ENCODE results near the gene NFATC4. TPM values are rescaled to one million over a fixed set of nuclear protein-coding genes. Genes with fewer than 3 reads are reported as not detected.
A peak's percentile ranks its signal among the peaks of the same experiment; 100 is the strongest.
"Not testable (repeated sequence)": the region's sequence is repeated elsewhere in the genome, so short reads cannot be mapped to it uniquely, and the experiment has no call there.

Gene NFATC4
- total and polyA plus RNA-seq, 11 donors = 6.5 to 23.0 (median 12.5) TPM

DNA sequence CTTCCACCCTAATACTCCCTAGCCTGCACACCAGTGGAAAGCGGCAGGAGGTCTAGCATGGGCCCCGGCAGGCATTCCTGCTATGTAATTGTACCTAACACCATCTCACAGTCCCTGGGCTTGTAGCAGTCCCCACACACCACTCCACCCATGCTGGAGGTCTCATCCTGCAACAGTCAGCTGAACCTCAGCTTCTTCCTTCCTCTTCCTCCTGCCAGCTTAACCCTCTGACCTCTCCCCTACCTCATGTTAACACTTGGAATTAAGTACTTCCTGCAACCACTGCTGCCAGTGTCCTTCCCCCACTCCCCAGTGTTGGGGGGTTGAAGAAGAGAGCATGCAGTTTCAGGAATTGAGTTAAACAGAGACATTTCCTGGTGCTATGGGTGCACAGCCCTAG lies 40.7 kb upstream of the NFATC4 start:
- ATAC-seq (peak in 2 of 4 donors; percentile 14 to 16), DNase-seq (no peak)
- WGBS, 4 donors = 57 to 96% (median 95%) methylated on average over 2 of the region's 2 CpGs
- intact Hi-C loops (cut with DNase I) = no loop called here
- Histone ChIP-seq H3K27me3 (peaks cover 0 to 2% (median 0%) of the 10 kb centered on the region in 9 donors), H3K4me3 (no peak overlapping the region), H3K27ac (peak overlapping the region in 2 of 12 donors; percentile 1 to 78), H3K4me1 (peaks cover under 1 to 57% (median 7%) of the 10 kb centered on the region in 12 donors), H3K9me3 (no peaks in the 10 kb centered on the region), H3K36me3 (peaks cover 0 to 46% (median 17%) of the 10 kb centered on the region in 9 donors)
- TF ChIP-seq, protein P1, sequence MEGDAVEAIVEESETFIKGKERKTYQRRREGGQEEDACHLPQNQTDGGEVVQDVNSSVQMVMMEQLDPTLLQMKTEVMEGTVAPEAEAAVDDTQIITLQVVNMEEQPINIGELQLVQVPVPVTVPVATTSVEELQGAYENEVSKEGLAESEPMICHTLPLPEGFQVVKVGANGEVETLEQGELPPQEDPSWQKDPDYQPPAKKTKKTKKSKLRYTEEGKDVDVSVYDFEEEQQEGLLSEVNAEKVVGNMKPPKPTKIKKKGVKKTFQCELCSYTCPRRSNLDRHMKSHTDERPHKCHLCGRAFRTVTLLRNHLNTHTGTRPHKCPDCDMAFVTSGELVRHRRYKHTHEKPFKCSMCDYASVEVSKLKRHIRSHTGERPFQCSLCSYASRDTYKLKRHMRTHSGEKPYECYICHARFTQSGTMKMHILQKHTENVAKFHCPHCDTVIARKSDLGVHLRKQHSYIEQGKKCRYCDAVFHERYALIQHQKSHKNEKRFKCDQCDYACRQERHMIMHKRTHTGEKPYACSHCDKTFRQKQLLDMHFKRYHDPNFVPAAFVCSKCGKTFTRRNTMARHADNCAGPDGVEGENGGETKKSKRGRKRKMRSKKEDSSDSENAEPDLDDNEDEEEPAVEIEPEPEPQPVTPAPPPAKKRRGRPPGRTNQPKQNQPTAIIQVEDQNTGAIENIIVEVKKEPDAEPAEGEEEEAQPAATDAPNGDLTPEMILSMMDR (IDR thresholded peaks at IDR 0.05) = no peak
- no peak for TF ChIP-seq POLR2A (IDR thresholded peaks at IDR 0.05)

DNA sequence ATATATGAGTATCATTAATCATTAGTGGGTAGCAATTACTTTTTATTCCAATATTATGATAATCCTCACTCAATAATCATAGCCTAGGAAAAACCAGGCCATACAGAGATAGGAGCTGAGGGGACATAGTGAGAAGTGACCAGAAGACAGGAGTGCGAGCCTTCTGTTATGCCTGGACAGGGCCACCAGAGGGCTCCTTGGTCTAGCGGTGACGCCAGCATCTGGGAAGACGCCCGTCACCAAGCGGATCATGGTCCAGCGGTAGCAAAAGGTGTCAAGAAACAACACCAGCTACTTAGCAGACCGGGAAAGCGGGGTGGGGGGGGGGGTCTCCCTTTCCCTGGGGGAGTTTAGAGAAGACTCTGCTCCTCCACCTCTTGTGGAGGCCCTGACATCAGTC lies 40.1 kb upstream of the NFATC4 start:
- 3 to 6% (median 4%) methylated on average over 8 to 9 of the region's 9 CpGs for WGBS, 4 donors

DNA sequence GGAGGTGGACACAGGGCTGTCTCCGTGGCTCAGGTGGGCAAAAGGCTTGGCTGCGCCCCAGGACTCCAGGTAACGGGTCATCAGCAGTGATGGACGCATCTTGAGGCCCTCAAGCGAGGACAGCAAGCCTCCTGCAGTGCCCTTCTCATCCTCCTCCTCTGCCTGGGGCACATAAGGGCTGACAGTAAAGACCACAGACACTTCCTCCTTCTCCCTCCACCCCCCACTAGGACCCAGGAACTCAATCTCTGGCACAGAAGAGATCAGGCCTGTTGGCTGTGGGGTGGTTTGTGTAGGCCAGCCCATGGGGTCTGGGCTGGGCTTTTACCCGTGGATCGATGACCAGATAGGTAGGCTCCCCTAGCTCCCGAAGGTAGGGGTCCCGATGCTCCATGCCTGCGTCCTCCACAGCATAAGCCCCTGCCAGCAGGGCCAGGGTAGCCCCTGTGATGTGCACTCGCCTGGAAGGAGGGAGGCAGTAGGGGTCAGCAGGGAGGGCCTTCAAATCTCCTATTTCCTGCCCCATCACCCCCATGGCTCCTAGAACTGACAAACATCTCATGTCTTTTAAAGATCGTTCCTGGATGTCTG lies 38.8 kb upstream of the NFATC4 start:
- no peak for ATAC-seq
- no peak overlapping the region for H3K4me3 ChIP-seq
- intact Hi-C loops (cut with DNase I) = no loop called here
- H3K27ac ChIP-seq = peak overlapping the region in 1 of 12 donors; percentile 77
- WGBS, 4 donors = 81 to 89% (median 87%) methylated on average over 8 to 12 of the region's 12 CpGs
- peaks cover 6 to 76% (median 20%) of the 10 kb centered on the region in 12 donors for H3K4me1 ChIP-seq
- H3K9me3 ChIP-seq = no peaks in the 10 kb centered on the region
- TF ChIP-seq, protein P1 (IDR thresholded peaks at IDR 0.05) = no peak
- TF ChIP-seq POLR2A (IDR thresholded peaks at IDR 0.05) = no peak
- H3K27me3 ChIP-seq = peaks cover 0 to 18% (median 5%) of the 10 kb centered on the region in 9 donors
- peaks cover 0 to 29% (median 12%) of the 10 kb centered on the region in 9 donors for H3K36me3 ChIP-seq
- no peak for DNase-seq

More for the DNA sequence above, 40.1 kb upstream of the NFATC4 start:
- ATAC-seq; H3K27me3 ChIP-seq; H3K9me3 ChIP-seq; H3K4me3 ChIP-seq; intact Hi-C loops (cut with DNase I): not testable (repeated sequence)
- Histone ChIP-seq H3K4me1 (peaks cover 6 to 64% (median 13%) of the 10 kb centered on the region in 12 donors), H3K36me3 (peaks cover 0 to 40% (median 16%) of the 10 kb centered on the region in 9 donors), H3K27ac (peak overlapping the region in 1 of 12 donors; percentile 78)
- TF ChIP-seq, protein P1 (IDR thresholded peaks at IDR 0.05) = peak; percentile 40 to 73 (median 58)
- DNase-seq = peak in 2 of 5 donors; percentile 56 to 63

DNA sequence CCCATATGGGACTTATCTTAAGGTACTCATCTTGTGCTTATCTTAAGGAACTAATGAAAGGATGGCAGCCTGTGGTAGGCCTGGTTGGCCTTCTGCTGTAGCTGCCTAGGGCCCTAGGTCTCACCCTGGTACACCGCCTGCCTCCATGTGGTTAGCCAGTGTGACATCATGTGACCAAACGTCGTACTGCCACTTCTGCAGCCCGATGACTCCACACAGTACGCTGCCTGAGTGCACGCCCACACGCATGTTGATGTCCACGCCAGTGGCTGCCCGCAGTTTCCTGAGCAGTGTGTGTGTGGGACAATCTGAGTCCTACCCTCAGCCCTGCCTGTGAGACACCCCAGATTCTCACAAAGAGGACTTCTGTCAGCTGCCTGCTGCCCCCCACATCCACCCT lies 38.2 kb upstream of the NFATC4 start:
- H3K27ac ChIP-seq = peak overlapping the region in 1 of 12 donors; percentile 77
- intact Hi-C loops (cut with DNase I) = loop anchor here in 4 of 10 donors (5.0 kb wide), 3 partner anchors 83 to 108 kb away; no protein-coding TSS in a partner anchor
- DNase-seq = peak in 4 of 5 donors; percentile 48 to 84 (median 58)
- TF ChIP-seq, protein P1 (IDR thresholded peaks at IDR 0.05) = no peak
- TF ChIP-seq POLR2A (IDR thresholded peaks at IDR 0.05) = no peak
- H3K4me1 ChIP-seq = peaks cover 6 to 82% (median 25%) of the 10 kb centered on the region in 12 donors
- 65 to 83% (median 77%) methylated on average over 4 to 9 of the region's 9 CpGs for WGBS, 4 donors
- no peaks in the 10 kb centered on the region for H3K9me3 ChIP-seq
- H3K27me3 ChIP-seq = peaks cover 0 to 24% (median 10%) of the 10 kb centered on the region in 9 donors
- peaks cover 0 to 25% (median 9%) of the 10 kb centered on the region in 9 donors for H3K36me3 ChIP-seq
- H3K4me3 ChIP-seq = no peak overlapping the region
- peak in 2 of 4 donors; percentile 9 to 25 for ATAC-seq
